GM12864 (cell line): Measurements from ENCODE around the gene CDH11.

Experiments used
- DNase-seq: peaks from one replicate; pipeline ENCODE4 v3.0.0-alpha.2; 2011; ENCODE audit warnings: low read depth
- H3K4me3 ChIP-seq: 2 replicates; pipeline ENCODE4 v1.5.1; 2011; ENCODE audit warnings: mild to moderate bottlenecking, low read depth, low read length, control low read depth
- CTCF ChIP-seq: IDR thresholded peaks from 2 replicates; pipeline ENCODE4 v1.5.1; 2011; ENCODE audit warnings: low read depth, mild to moderate bottlenecking, moderate library complexity, low read length, control low read depth, inconsistent platforms; ENCODE audit errors: missing control alignments

The CDH11 gene

GRCh38 chr16:65095906-65096305 is 26.0 kb downstream of the CDH11 start:
- no peak for TF ChIP-seq CTCF
- H3K4me3 ChIP-seq: no peak overlapping the region
- no peak for DNase-seq

GRCh38 chr16:65095090-65095728 is 26.7 kb downstream of the CDH11 start:
- DNase-seq: no peak
- H3K4me3 ChIP-seq: no peak overlapping the region
- TF ChIP-seq CTCF: no peak

- DNase-seq: no peak
- no peak for TF ChIP-seq CTCF
- H3K4me3 ChIP-seq: no peak overlapping the region
Measured at GRCh38 chr16:65094009-65094408, 27.9 kb downstream of the CDH11 start.

GRCh38 chr16:65083164-65083857 is 38.6 kb downstream of the CDH11 start:
- no peak for DNase-seq
- TF ChIP-seq CTCF: no peak
- H3K4me3 ChIP-seq: no peak overlapping the region

GRCh38 chr16:65079549-65079948 is 42.3 kb downstream of the CDH11 start:
- no peak for TF ChIP-seq CTCF
- H3K4me3 ChIP-seq: no peak overlapping the region
- no peak for DNase-seq

GRCh38 chr16:65077181-65077580 is 44.7 kb downstream of the CDH11 start:
- TF ChIP-seq CTCF: no peak
- DNase-seq: no peak
- no peak overlapping the region for H3K4me3 ChIP-seq

- no peak for TF ChIP-seq CTCF
- H3K4me3 ChIP-seq: no peak overlapping the region
Measured at GRCh38 chr16:65075877-65076276, 46.0 kb downstream of the CDH11 start.

More at GRCh38 chr16:65075877-65076276, 46.0 kb downstream of the CDH11 start:
- DNase-seq: no peak
